Testis (tissue), 2 donors: ENCODE data around the gene PLA2G2A.

Source experiments
- POLR2A ChIP-seq: fragments of 450-650 bp; IDR thresholded peaks from one replicate; pipeline ENCODE4 v1.6.1; 2017; ENCODE audit warnings: antibody characterized with exemption, mild to moderate bottlenecking, moderate library complexity
- TF ChIP-seq, protein P1 (sequence below), 3 experiments: fragments of 450-650 bp in 2 of 3; fragments of 200-600 bp in 1 of 3; sonication (generic) in 1 of 3; IDR thresholded peaks; one replicate each; pipeline ENCODE4 v1.5.1; 2016 to 2019; ENCODE audit warnings: antibody characterized with exemption in 3 of 3, mild to moderate bottlenecking in 2 of 3, moderate library complexity in 1 of 3

DNA sequence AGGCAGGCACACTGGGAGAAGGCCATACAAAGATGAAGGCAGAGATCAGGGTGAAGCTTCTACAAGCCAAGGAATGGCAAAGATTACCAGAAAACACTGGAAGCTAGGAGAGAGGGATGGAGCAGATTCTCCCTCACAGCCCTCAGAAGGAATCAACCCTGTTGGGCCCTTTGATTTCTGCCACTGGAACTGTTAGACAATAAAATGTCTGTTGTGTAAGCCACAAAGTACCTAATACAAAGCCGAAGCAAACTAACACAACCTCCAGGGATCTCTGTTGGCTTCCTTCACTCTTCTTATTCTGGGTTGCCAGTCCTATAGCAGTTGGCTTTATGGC, 1.7 kb upstream of the PLA2G2A start:
- TF ChIP-seq, protein P1, sequence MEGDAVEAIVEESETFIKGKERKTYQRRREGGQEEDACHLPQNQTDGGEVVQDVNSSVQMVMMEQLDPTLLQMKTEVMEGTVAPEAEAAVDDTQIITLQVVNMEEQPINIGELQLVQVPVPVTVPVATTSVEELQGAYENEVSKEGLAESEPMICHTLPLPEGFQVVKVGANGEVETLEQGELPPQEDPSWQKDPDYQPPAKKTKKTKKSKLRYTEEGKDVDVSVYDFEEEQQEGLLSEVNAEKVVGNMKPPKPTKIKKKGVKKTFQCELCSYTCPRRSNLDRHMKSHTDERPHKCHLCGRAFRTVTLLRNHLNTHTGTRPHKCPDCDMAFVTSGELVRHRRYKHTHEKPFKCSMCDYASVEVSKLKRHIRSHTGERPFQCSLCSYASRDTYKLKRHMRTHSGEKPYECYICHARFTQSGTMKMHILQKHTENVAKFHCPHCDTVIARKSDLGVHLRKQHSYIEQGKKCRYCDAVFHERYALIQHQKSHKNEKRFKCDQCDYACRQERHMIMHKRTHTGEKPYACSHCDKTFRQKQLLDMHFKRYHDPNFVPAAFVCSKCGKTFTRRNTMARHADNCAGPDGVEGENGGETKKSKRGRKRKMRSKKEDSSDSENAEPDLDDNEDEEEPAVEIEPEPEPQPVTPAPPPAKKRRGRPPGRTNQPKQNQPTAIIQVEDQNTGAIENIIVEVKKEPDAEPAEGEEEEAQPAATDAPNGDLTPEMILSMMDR (IDR thresholded peaks at IDR 0.05): no peak
- TF ChIP-seq POLR2A: no peak
